AG08396 (cell line): ENCODE data around the gene PLPPR2.
"Not testable (repeated sequence)": the region's sequence is repeated elsewhere in the genome, so short reads cannot be mapped to it uniquely, and the experiment has no call there.

ENCODE experiments used
- DNase-seq: peaks from one replicate; pipeline ENCODE4 v3.0.0; 2012; ENCODE audit warnings: low spot score, mixed read lengths

The PLPPR2 gene

DNA sequence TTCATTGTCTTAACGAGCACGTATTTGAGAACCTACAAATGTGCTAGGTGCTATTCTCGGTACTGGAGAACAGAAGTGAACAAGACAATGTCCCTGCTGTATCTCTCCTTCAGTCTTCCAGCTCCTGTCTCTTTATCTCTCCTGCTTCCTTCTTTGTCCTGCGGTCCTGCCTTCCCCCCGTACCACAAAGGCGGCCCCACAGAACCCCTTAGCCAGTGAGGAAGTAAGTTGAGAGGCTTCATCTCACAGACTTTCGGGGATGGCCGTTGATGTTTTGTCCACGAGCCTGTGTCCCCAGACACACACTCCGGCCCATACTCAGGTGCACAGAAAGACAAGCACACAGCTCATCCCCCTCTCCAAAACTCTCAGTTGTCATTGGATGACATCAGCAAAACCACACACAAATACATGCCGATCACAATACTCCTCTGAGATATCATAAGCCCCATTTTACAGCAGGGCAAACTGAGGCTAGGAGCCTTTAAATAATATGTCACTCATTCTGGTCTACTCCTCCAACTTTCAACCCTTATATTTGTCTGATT, 18.7 kb downstream of the PLPPR2 start:
- DNase-seq: no peak

- peak; percentile 99 for DNase-seq
Observed at GRCh38 chr19:11374433-11375142, 19.4 kb downstream of the PLPPR2 start, which contains the start of gene SWSAP1. Gene SWSAP1 (plus strand): TSS chr19:11374666. CDS start chr19:11374681, 15 bp downstream.

GRCh38 chr19:11375143-11375948, 20.1 kb downstream of the PLPPR2 start:
- no peak for DNase-seq

- peak; percentile 63 for DNase-seq
Observed at GRCh38 chr19:11377237-11377636, 22.0 kb downstream of the PLPPR2 start.

DNA sequence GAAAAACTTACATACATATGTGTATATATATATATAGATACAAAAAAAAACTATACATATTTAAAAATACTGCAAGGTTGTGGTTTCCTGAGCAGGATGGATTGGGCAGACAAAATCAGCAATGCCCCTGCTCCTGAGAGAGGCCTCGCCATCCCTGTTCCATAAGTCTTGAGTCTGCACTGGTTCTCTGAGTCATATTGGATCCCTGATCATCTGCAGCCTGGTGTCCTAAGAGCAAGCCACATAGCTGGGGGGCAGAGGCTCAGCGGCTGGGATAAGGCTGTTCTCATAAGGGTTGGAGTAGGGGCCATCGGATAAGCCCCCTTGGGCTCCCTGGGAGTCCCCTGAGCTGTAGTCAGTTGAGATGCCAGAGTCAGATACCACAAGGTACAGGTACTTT, 22.5 kb downstream of the PLPPR2 start:
- DNase-seq: no peak

DNA sequence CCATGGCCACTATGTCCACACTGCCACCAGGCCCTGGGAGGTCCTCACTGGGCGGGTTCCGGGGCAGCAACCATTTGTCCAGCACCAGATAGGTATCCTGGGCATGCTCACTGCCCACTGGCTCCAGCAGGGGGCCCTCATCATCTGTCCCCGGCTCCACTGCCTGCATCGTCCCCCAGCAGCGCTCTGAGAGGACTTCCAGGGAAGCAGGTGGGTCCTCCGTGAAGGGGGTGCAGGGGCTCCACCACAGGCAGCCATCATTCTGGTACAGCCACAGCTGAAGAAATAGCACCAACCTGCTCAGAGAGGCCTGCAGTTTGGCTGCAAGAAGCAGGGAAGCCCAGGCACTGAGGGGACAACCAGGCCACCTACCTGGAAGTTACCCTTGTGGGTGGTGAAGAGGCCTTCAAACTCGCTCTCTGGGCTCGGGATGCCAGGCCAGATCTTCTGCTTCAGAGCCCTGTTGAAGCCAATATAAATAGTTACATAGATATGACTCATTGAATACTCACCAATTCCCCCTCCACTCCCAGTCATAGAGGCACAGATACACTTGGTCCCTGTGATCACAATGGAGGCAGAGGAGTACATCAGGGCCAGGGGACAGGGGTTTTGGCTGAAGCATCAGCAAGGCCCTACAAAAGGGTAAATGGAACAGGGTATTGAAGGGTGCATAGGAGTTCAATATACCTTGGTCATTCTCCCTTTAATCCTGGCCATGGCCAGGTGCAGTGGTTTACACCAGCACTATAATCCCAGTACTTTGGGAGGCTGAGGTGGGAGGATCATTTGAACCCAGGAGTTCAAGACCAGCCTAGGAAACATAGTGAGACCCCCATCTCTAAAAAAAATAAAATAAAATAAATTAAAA, 23.3 kb downstream of the PLPPR2 start:
- peak; percentile 81 for DNase-seq

DNA sequence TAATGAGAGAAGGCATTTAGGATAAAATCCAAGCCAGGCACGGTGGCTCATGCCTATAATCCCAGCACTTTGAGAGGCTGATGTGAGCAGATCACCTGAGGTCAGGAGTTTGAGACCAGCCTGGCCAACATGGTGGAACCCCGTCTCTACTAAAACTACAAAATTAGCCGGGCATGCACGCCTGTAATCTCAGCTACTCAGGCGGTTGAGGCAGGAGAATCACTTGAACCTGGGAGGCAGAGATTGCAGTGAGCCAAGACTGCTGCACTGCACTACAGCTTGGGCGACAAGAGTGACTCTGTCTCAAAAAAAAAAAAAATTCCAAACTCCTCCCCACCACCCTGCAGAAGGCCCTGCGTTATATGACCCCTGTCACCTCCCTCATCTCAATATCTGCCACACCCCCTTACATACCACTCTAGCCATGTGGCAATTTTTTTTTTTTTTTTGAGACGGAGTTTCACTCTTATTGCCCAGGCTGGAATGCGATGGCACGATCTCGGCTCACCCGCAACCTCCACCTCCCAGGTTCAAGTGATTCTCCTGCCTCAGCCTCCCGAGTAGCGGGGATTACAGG, 24.1 kb downstream of the PLPPR2 start:
- not testable (repeated sequence) for DNase-seq

GRCh38 chr19:11379857-11380350, 24.7 kb downstream of the PLPPR2 start:
- DNase-seq: no peak

DNA sequence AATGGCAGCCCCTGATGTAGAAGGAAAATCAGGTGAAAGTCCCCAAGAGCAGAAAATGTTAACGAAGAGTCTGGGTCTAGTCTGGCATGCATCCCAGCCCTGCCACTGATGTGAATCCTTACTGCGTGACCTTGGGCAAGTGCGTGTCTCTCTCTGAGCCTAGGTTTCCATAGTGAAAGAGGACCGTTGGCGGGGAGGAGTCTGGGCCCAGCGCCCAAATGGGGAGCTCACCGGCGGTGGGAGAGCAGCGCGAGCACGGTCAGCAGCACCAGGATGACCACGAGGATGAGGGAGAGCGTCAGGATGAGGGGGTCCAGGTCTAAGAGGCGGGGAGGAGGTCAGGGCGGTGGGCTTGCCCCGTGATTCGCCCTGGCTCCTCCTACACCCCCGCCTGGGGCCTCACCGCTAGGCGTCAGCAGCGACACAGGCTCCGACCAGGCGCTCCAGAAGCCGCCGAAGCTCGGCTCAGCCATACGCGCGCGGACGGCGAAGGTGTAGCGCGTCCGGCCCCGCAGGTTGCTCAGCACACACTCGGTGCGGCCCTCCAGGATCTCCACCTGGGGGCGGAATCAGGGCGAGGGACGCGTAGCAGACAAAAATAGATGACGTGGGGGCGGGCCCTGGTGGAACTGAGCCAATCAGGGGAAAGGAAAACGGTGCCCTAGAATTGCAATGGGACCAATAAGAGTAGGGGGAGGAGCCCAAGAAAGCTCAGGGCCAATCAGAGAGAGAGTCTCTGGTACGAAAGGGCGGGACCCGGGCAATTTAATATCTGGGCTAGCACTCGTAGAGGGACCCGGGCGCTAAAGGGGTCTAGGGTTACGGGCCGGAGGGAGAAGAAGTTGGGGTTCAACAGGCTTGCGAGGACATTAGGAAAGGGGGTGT, 25.7 kb downstream of the PLPPR2 start:
- peak; percentile 98 for DNase-seq

DNA sequence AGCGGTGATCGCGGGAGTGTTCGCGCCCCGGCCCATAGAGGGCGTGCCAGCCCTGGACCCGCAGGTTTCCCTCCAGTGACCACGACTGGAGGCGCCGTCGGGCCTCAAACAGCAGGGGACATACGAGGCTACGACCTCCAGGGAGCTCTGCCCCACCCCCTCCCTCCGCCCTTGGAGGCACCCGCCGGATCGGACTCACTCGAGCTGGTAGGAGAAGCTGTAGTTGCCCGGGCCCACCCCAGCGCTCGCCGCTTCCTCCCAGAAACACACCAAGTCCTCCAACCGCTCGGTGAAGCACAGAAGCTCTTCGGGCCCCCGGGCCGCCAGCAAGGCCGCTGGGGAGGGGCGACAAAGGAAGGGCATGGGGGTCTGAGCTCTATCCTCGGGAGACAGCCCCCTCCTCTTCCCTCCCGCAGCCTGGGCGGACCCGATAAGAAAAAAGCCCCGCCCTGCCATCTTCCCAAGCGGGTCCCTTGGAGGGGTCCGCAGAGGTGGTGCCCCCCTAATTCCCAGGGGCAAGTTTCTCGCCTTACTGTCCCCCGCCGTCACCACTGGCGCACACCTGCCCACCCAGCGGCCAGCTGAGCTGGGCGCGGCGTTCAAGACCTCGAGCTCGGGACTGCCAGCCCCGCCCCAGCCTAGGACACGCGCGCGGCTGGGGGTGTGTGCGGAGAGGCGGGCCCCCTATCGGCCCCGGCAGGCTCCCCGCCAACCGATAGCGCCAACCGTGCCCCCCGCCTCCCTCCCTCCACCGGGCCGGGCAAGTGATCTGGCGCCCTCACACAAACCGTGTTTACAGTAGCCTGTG, 27.9 kb downstream of the PLPPR2 start:
- peak; percentile 68 for DNase-seq

DNA sequence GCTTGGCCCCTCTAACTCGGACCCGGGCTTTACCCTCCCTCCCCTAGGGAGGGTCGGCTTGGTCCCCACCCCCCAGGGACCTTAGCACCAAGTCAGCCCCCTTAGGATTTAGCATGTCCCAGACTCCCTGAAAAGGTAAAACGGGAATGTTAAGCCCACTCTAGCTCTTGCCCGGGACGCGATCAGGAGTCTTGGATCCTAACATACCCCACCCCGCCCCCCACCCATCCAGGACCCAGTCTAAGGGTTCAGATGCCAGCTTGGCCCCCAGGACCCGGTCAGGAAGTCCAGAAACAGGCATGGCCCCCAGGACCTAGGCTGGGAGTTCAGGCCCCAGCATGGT, 28.4 kb downstream of the PLPPR2 start:
- DNase-seq: no peak

- no peak for DNase-seq
Observed at GRCh38 chr19:11384778-11385129, 29.5 kb downstream of the PLPPR2 start.

GRCh38 chr19:11387162-11388034, 32.2 kb downstream of the PLPPR2 start:
- DNase-seq: no peak

DNA sequence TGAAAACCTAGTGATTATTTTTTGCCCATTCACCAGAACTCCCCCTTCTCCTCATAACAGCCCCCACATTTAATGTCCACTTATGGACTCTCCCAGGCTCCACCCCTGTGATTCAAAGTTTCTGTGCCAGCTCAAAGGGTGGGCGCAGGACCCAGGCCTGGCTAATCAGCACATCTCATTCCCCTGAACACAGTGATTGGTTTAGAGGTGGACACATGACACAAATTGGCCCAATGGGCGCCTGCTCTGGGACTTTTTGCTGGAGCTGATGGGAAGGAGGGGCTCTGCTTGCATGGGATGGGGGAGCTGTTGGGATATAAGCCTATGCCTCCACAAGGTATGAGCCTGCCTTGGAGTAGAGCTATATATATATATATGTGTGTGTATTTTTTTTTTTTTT, 35.1 kb downstream of the PLPPR2 start:
- DNase-seq: no peak

GRCh38 chr19:11390933-11391680, 35.9 kb downstream of the PLPPR2 start:
- DNase-seq: no peak

DNA sequence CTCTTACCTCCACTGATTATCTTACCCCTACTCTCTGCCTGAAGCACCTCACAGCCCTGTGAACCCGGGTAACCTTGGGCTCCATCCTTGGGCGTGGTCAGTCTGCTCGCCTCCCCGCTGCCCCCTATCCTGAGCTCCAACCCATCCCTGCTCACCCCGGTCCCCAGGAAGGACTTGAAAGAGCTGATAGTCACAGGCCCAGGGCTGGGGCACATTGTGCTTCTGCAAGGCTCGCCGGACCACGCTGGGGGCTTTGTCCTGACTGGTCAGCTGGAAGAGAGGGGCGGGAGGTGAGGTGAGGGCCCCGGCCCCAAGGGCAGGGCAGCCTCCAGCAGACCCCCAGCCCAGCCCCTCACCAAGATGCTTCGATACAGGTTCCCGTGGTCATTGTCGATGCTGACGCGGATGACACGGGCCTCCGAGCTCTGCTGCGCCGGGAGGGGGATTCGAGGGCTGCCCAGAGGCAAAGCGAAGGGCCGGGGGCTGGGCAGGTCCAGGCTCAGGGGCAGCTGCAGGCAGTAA, 41.9 kb downstream of the PLPPR2 start:
- DNase-seq: no peak

DNA sequence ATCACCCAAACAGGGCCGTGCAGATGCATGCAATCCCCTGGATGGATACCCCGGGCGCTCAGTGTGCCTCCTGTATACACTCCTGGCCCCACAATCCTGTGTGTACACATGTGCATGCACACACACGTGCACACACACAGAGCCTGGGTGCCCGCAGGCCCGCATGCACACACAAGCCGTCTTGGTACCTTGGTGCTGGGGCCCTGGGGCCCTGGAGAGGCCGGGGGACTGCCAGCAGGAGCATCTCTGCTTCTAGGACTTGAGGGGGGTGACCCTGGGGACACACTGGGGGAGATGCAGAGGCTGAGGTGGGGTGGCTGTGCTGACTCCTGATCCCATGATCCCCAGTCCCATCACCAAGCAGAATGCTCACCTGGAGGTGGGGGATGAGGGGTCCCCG, 44.4 kb downstream of the PLPPR2 start:
- no peak for DNase-seq

GRCh38 chr19:11400798-11401197, 45.6 kb downstream of the PLPPR2 start:
- no peak for DNase-seq
